ENCODE measurements around the gene CLBA1. TPM values are rescaled to one million over a fixed set of nuclear protein-coding genes. Genes with fewer than 3 reads are reported as not detected.

Gene CLBA1
- total RNA-seq, 2 experiments from 2014 or later: 0.47 to 0.67 TPM

DNA sequence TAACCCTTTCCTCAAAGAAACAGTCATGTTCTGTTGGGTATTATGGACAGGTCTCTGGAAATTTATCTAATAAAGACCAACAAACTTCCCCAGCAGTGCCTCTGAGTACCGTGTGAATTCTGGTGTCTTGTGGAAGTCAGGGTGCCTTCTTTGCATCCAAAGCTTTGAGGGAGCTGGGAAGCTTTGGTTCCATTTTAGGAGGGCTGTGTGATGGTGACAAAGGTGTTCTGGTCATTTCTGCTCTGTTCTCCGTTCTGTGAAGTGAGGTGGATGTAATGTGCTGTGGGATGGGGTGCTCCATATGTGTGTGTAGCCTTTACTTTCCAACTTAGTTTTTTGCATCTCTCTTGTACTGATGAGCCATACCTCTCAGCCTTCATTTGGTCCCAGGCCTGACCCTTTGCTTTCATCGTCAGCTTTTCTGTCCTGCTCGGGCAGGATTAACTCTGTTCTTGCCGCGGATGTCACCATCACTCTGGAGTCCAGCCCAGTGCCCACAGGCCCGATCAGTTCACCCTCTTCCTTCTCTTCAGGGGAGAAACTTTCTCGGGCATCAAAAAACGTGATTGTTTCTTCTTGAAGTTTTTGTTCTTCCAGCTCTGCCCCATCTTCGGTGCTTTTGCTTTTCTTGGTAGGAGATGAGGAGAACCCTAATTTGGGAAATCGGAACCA, 47.8 kb upstream of the CLBA1 start:
- ChIA-PET POLR2A (no interaction called here), CTCF (no interaction called here)
- Mint-ChIP-seq H3K27me3 (peaks cover 11% of the 10 kb centered on the region), H3K36me3 (ENCODE audit: low read depth) (no peaks in the 10 kb centered on the region), H3K27ac (no peak overlapping the region), H3K4me3 (no peak overlapping the region), H3K9me3 (no peaks in the 10 kb centered on the region), H3K4me1 (ENCODE audit: low read depth) (no peaks in the 10 kb centered on the region)
- no peak for ATAC-seq
- intact Hi-C loops (cut with micrococcal nuclease): no loop called here
- TF ChIP-seq, protein P1, sequence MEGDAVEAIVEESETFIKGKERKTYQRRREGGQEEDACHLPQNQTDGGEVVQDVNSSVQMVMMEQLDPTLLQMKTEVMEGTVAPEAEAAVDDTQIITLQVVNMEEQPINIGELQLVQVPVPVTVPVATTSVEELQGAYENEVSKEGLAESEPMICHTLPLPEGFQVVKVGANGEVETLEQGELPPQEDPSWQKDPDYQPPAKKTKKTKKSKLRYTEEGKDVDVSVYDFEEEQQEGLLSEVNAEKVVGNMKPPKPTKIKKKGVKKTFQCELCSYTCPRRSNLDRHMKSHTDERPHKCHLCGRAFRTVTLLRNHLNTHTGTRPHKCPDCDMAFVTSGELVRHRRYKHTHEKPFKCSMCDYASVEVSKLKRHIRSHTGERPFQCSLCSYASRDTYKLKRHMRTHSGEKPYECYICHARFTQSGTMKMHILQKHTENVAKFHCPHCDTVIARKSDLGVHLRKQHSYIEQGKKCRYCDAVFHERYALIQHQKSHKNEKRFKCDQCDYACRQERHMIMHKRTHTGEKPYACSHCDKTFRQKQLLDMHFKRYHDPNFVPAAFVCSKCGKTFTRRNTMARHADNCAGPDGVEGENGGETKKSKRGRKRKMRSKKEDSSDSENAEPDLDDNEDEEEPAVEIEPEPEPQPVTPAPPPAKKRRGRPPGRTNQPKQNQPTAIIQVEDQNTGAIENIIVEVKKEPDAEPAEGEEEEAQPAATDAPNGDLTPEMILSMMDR (IDR thresholded peaks at IDR 0.05): no peak
- DNase-seq: no peak

DNA sequence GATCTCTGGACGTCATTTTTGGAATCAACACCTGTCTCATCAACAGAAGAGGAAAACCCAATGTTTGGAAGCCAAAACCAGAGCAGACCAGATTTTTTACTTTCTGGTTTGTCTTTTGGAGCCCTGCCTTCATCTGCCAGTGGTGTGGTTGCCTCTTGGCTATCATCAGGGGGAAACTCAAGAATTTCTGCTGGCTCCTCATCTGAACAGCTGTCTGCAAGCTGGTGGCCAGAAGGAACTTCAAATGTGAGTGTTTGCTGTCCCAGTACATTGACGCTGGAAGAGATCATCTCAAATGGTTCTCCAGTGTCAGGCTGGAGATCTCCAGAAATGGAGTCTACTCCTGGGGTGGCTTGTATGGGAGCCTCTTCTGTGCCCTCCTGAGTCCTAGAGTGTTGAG, 47.2 kb upstream of the CLBA1 start:
- peaks cover 11% of the 10 kb centered on the region for H3K27me3 Mint-ChIP-seq
- POLR2A ChIA-PET: interaction anchor here (0.7 kb wide), 1 partner anchor 186 kb away, joined by 3 read pairs; no protein-coding TSS in a partner anchor
- H3K9me3 Mint-ChIP-seq: no peaks in the 10 kb centered on the region
- DNase-seq (no peak), ATAC-seq (no peak)
- no peak overlapping the region for H3K4me3 Mint-ChIP-seq
- no peaks in the 10 kb centered on the region for H3K4me1 Mint-ChIP-seq (ENCODE audit: low read depth)
- intact Hi-C loops (cut with micrococcal nuclease): no loop called here
- H3K27ac Mint-ChIP-seq: no peak overlapping the region
- TF ChIP-seq, protein P1 (IDR thresholded peaks at IDR 0.05): no peak
- CTCF ChIA-PET: no interaction called here
- H3K36me3 Mint-ChIP-seq (ENCODE audit: low read depth): no peaks in the 10 kb centered on the region

DNA sequence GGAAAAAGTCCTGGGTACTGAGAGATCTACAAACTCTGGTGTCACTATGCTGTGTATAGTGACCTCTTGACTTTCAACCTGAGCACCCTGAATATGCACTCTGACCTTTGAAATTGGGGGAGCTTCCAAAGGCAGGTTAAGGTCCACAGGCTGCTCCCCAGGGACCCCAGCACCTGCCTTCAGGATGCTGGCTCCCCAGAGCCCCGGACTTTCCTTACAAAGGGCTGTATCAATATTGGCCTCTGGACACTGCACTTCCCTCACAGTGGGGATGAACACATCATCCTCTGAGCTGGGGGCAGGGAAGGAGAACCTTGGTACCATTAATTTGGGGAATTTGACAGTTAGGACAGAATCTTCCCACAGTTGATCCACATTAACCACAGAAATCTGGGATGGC, 46.6 kb upstream of the CLBA1 start:
- Mint-ChIP-seq H3K27ac (no peak overlapping the region), H3K9me3 (no peaks in the 10 kb centered on the region), H3K4me3 (no peak overlapping the region), H3K4me1 (ENCODE audit: low read depth) (no peaks in the 10 kb centered on the region), H3K27me3 (peaks cover 11% of the 10 kb centered on the region), H3K36me3 (ENCODE audit: low read depth) (no peaks in the 10 kb centered on the region)
- ChIA-PET POLR2A (interaction anchor here (0.7 kb wide), 1 partner anchor 186 kb away, joined by 3 read pairs; no protein-coding TSS in a partner anchor), CTCF (interaction anchor here (1.1 kb wide), 1 partner anchor 36 kb away, joined by 4 read pairs; no protein-coding TSS in a partner anchor)
- intact Hi-C loops (cut with micrococcal nuclease): no loop called here
- ATAC-seq (no peak), DNase-seq (no peak)
- TF ChIP-seq, protein P1 (IDR thresholded peaks at IDR 0.05): no peak

DNA sequence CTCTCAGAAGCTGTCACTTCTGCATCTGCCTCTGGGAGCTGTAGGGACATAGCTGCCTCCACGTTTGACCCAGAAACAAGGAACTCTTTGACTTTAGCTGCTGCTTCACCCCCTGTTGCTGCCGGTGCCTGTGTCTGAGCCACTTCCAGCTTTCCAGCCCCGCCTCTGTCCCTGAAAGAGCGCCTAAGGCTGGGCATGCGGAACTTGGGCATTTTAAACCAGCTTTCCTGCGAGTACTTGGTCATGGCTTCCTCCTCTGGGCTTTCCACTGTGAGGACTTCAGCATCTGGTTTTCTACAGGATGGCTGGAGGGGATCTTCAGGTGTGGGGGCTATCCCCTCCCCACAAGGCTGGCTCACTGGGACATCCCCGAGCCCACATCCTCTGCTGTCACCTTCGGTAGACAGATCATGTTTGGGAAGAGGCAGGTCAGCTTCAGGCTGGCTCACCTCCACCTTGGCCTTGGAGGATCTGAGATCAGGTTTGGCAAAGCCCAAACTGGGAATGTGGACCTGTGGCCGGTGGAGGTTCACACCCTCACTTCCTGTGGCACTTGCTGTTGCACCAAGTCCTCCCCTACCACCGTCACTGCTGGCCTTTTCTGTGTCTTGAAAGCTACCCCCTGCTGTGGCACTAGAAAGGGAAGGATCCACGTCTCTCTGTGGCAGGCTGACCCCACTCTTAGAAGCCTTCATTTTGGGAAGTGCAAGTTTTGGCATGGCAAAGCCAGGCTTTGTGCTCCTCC, 45.8 kb upstream of the CLBA1 start:
- peaks cover 2% of the 10 kb centered on the region for H3K27me3 Mint-ChIP-seq
- no peaks in the 10 kb centered on the region for H3K4me1 Mint-ChIP-seq (ENCODE audit: low read depth)
- intact Hi-C loops (cut with micrococcal nuclease): no loop called here
- POLR2A ChIA-PET: no interaction called here
- no peaks in the 10 kb centered on the region for H3K9me3 Mint-ChIP-seq
- no peak overlapping the region for H3K27ac Mint-ChIP-seq
- H3K36me3 Mint-ChIP-seq (ENCODE audit: low read depth): no peaks in the 10 kb centered on the region
- CTCF ChIA-PET: interaction anchor here (1.1 kb wide), 1 partner anchor 36 kb away, joined by 4 read pairs; no protein-coding TSS in a partner anchor
- TF ChIP-seq, protein P1 (IDR thresholded peaks at IDR 0.05): no peak
- no peak for ATAC-seq
- no peak overlapping the region for H3K4me3 Mint-ChIP-seq
- no peak for DNase-seq

DNA sequence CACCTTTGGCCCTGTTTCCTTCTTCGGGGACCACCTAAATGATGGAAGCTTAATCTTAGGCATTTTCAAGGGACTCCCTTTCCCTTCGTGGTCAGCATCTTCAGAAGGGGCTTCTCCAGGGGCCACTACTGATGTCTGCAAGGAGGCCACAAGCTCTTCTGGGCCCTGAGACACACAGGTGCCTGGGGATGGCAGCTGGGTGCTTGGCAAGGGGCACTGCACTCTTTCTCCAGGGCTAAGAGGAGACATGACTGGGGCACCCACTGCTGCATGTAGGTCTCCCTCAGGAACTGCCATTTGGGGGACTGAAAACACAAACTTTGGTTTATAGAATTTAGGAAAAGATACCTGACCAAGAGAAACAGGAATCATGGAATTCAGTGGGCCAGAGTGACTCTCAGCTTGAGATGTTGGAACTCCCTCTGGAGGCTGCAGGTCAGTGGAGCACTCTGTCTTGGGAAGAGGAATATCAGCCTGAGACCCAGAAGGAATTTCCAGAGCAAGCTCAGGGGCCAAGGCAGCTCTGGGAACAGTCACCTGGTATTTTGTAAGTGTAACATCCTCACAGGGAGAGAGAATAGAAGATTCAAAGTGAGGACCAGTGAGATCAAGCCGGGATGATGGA, 45.0 kb upstream of the CLBA1 start:
- Mint-ChIP-seq H3K27ac (no peak overlapping the region), H3K4me1 (ENCODE audit: low read depth) (no peaks in the 10 kb centered on the region), H3K27me3 (no peaks in the 10 kb centered on the region), H3K36me3 (ENCODE audit: low read depth) (no peaks in the 10 kb centered on the region), H3K9me3 (no peaks in the 10 kb centered on the region), H3K4me3 (no peak overlapping the region)
- ATAC-seq (no peak), DNase-seq (no peak)
- ChIA-PET CTCF (no interaction called here), POLR2A (no interaction called here)
- TF ChIP-seq, protein P1 (IDR thresholded peaks at IDR 0.05): no peak
- intact Hi-C loops (cut with micrococcal nuclease): no loop called here

All from activated CD8-positive, alpha-beta T cell treated with anti-CD3 and anti-CD28 coated beads for 36 hours (primary cell).